OCI-LY1 (cell line): ENCODE measurements around the gene TTLL11.

ENCODE experiments used
- CTCF ChIP-seq: fragments of 200-600 bp; sonication (generic), shearing (Covaris generic); IDR thresholded peaks from 2 replicates; pipeline ENCODE4 v1.5.1; 2017; ENCODE audit warnings: mild to moderate bottlenecking, antibody characterized with exemption, low read length, moderate library complexity, mixed read lengths
- EZH2 ChIP-seq: fragments of 200-600 bp; sonication (generic), shearing (Covaris generic); IDR thresholded peaks from 2 replicates; pipeline ENCODE4 v1.8.0; 2017; ENCODE audit warnings: borderline replicate concordance, mixed run types, mild to moderate bottlenecking, antibody characterized with exemption, low read length, moderate library complexity, mixed read lengths

- no peak for TF ChIP-seq CTCF
- TF ChIP-seq EZH2 = no peak
These were observed 22.9 kb upstream of the TTLL11 start for GRCh38 chr9:122116040-122116439.
